Measurements from ENCODE around the gene NUPR1.

DNA sequence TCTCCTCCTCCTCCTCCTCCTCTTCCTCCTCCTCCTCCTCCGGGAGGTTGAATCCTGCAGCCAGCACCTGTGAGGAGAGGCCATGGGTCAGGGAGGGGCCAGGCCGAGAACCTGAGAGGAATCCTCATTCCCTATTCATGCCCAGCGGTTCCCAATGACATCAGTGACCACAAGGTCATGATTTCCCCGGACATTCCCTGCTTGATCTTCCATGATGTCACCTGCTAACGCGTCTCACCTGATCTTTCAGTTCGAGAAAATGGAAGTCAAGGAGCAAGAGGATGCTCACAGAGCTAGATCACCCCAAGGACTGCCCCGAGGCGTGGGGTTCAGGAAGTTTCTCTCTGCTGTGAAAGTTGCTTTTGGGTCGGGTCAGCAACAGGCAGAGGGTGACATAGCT lies 38.9 kb downstream of the NUPR1 start:
- no peak for TF ChIP-seq EZH2phosphoT487 (IDR thresholded peaks at IDR 0.05)
- TF ChIP-seq, protein P1, sequence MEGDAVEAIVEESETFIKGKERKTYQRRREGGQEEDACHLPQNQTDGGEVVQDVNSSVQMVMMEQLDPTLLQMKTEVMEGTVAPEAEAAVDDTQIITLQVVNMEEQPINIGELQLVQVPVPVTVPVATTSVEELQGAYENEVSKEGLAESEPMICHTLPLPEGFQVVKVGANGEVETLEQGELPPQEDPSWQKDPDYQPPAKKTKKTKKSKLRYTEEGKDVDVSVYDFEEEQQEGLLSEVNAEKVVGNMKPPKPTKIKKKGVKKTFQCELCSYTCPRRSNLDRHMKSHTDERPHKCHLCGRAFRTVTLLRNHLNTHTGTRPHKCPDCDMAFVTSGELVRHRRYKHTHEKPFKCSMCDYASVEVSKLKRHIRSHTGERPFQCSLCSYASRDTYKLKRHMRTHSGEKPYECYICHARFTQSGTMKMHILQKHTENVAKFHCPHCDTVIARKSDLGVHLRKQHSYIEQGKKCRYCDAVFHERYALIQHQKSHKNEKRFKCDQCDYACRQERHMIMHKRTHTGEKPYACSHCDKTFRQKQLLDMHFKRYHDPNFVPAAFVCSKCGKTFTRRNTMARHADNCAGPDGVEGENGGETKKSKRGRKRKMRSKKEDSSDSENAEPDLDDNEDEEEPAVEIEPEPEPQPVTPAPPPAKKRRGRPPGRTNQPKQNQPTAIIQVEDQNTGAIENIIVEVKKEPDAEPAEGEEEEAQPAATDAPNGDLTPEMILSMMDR (IDR thresholded peaks at IDR 0.05) = no peak
